ENCODE results near the gene MYCT1.

DNA sequence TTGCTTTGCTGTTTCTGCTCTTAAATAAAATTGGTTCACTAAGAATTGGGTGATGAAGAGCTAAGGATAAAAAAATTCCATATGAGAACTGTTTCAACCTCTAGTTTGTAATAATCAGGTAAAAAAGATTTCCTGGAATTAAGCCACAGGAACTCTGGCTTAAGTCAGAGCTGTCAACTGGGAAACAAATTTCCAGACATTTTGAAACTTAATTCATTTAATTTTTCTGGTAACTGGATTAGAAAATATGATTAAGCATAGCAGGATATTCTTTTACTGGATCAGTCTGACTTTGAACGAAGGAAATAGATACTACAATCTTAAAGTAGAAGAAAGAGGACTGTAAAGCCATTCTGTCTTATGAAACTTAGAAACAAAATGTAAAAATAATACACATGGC, 51.6 kb downstream of the MYCT1 start:
- TF ChIP-seq, protein P1, sequence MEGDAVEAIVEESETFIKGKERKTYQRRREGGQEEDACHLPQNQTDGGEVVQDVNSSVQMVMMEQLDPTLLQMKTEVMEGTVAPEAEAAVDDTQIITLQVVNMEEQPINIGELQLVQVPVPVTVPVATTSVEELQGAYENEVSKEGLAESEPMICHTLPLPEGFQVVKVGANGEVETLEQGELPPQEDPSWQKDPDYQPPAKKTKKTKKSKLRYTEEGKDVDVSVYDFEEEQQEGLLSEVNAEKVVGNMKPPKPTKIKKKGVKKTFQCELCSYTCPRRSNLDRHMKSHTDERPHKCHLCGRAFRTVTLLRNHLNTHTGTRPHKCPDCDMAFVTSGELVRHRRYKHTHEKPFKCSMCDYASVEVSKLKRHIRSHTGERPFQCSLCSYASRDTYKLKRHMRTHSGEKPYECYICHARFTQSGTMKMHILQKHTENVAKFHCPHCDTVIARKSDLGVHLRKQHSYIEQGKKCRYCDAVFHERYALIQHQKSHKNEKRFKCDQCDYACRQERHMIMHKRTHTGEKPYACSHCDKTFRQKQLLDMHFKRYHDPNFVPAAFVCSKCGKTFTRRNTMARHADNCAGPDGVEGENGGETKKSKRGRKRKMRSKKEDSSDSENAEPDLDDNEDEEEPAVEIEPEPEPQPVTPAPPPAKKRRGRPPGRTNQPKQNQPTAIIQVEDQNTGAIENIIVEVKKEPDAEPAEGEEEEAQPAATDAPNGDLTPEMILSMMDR (optimal IDR thresholded peaks at IDR 0.05 in 1 of 3, IDR thresholded peaks at IDR 0.05 in 1 of 3, conservative IDR thresholded peaks at IDR 0.05 in 1 of 3; ENCODE audit: extremely low read depth in 1 of 3, insufficient read depth in 2 of 3, low read length in 3 of 3): no peak
- no peak for TF ChIP-seq EZH2 (IDR thresholded peaks at IDR 0.05; ENCODE audit: low read length)
